Colonic mucosa (tissue), 4 donors: ENCODE data around the gene EFHC2. TPM values are rescaled to one million over a fixed set of nuclear protein-coding genes. Genes with fewer than 3 reads are reported as not detected.

Experiments
- DNase-seq: peaks from one replicate; pipeline ENCODE4 v3.0.0-alpha.2; 2020
- H3K27ac ChIP-seq: fragments of 200-600 bp; one replicate; pipeline ENCODE4 v1.8.0; 2021
- H3K27me3 ChIP-seq: fragments of 200-600 bp; one replicate; pipeline ENCODE4 v1.8.0; 2021
- H3K36me3 ChIP-seq: fragments of 200-600 bp; one replicate; pipeline ENCODE4 v1.8.0; 2021
- H3K4me1 ChIP-seq: fragments of 200-600 bp; one replicate; pipeline ENCODE4 v1.8.0; 2021; ENCODE audit warnings: mild to moderate bottlenecking
- H3K4me3 ChIP-seq: fragments of 200-600 bp; one replicate; pipeline ENCODE4 v1.8.0; 2021
- H3K9ac ChIP-seq, 2 donors: one replicate each; pipeline ENCODE4 v1.7.0; 2013; ENCODE audit warnings: control low read depth in 2 of 2, low read depth in 2 of 2, low read length in 2 of 2
- H3K9me3 ChIP-seq: fragments of 200-600 bp; one replicate; pipeline ENCODE4 v1.8.0; 2021
- intact Hi-C: fragments of 100-400 bp; cut with DNase I; formaldehyde crosslinking; loops from one replicate; pipeline ENCODE4 v1.14.1; 2022
- total RNA-seq, 2 donors: library from RNA; stranded (reverse); fragmentation: NEBNext Ultra II Directional in 1 of 2; extraction: Animal tissue kit (Norgen Biotek cat#: 25700) in 1 of 2; gene quantifications; one replicate each; pipeline ENCODE4 v1.2.1, GENCODE V29; 2021
- TF ChIP-seq, protein P1 (sequence below): fragments of 200-600 bp; IDR thresholded peaks from one replicate; pipeline ENCODE4 v1.8.0; 2022; ENCODE audit warnings: antibody characterized with exemption, mild to moderate bottlenecking
- donor health status: healthy.
- donor health status: DM: no; HTN: no; CAD: no.
- donor health status: DM: no; HTN: no; CAD: no.

The EFHC2 gene
- total RNA-seq, 2 donors from 2014 or later, result 0.57 to 2.0 TPM

GRCh38 chrX:44183329-44183728 is 160.1 kb downstream of the EFHC2 start:
- DNase-seq, result no peak
- no peaks in the 10 kb centered on the region for H3K36me3 ChIP-seq
- no peaks in the 10 kb centered on the region for H3K4me1 ChIP-seq
- no peaks in the 10 kb centered on the region for H3K9me3 ChIP-seq
- no peak overlapping the region for H3K9ac ChIP-seq
- TF ChIP-seq, protein P1, sequence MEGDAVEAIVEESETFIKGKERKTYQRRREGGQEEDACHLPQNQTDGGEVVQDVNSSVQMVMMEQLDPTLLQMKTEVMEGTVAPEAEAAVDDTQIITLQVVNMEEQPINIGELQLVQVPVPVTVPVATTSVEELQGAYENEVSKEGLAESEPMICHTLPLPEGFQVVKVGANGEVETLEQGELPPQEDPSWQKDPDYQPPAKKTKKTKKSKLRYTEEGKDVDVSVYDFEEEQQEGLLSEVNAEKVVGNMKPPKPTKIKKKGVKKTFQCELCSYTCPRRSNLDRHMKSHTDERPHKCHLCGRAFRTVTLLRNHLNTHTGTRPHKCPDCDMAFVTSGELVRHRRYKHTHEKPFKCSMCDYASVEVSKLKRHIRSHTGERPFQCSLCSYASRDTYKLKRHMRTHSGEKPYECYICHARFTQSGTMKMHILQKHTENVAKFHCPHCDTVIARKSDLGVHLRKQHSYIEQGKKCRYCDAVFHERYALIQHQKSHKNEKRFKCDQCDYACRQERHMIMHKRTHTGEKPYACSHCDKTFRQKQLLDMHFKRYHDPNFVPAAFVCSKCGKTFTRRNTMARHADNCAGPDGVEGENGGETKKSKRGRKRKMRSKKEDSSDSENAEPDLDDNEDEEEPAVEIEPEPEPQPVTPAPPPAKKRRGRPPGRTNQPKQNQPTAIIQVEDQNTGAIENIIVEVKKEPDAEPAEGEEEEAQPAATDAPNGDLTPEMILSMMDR, result no peak
- no peaks in the 10 kb centered on the region for H3K27me3 ChIP-seq
- H3K4me3 ChIP-seq, result no peak overlapping the region
- H3K27ac ChIP-seq, result no peak overlapping the region
- intact Hi-C loops, result no loop called here

GRCh38 chrX:44178274-44179053 is 165.0 kb downstream of the EFHC2 start:
- H3K9me3 ChIP-seq, result no peaks in the 10 kb centered on the region
- H3K4me3 ChIP-seq, result no peak overlapping the region
- intact Hi-C loops, result no loop called here
- H3K36me3 ChIP-seq, result no peaks in the 10 kb centered on the region
- no peak for DNase-seq
- H3K27ac ChIP-seq, result no peak overlapping the region
- H3K27me3 ChIP-seq, result no peaks in the 10 kb centered on the region
- H3K4me1 ChIP-seq, result no peaks in the 10 kb centered on the region
- TF ChIP-seq, protein P1, result no peak
- H3K9ac ChIP-seq, result no peak overlapping the region

- no peaks in the 10 kb centered on the region for H3K4me1 ChIP-seq
- no peak overlapping the region for H3K4me3 ChIP-seq
- H3K36me3 ChIP-seq, result no peaks in the 10 kb centered on the region
- no peaks in the 10 kb centered on the region for H3K9me3 ChIP-seq
- H3K27me3 ChIP-seq, result no peaks in the 10 kb centered on the region
- intact Hi-C loops, result no loop called here
- no peak for DNase-seq
- TF ChIP-seq, protein P1, result no peak
- no peak overlapping the region for H3K9ac ChIP-seq
- H3K27ac ChIP-seq, result no peak overlapping the region
Measured at GRCh38 chrX:44175455-44175854, 168.0 kb downstream of the EFHC2 start.

- no peaks in the 10 kb centered on the region for H3K36me3 ChIP-seq
- no peak for DNase-seq
- intact Hi-C loops, result no loop called here
- TF ChIP-seq, protein P1, result no peak
- H3K4me1 ChIP-seq, result no peaks in the 10 kb centered on the region
- no peak overlapping the region for H3K9ac ChIP-seq
- no peak overlapping the region for H3K27ac ChIP-seq
- no peaks in the 10 kb centered on the region for H3K27me3 ChIP-seq
- H3K4me3 ChIP-seq, result no peak overlapping the region
- no peaks in the 10 kb centered on the region for H3K9me3 ChIP-seq
Measured at GRCh38 chrX:44174061-44174460, 169.4 kb downstream of the EFHC2 start.

- Histone ChIP-seq H3K4me1 (no peaks in the 10 kb centered on the region), H3K36me3 (no peaks in the 10 kb centered on the region)
- TF ChIP-seq, protein P1, result no peak
Measured at GRCh38 chrX:44173219-44173618, 170.3 kb downstream of the EFHC2 start.

More at GRCh38 chrX:44173219-44173618, 170.3 kb downstream of the EFHC2 start:
- Histone ChIP-seq H3K27ac (no peak overlapping the region), H3K9ac (no peak overlapping the region), H3K27me3 (no peaks in the 10 kb centered on the region), H3K4me3 (no peak overlapping the region), H3K9me3 (no peaks in the 10 kb centered on the region)
- intact Hi-C loops, result no loop called here
- no peak for DNase-seq
